Stimulated activated CD8-positive, alpha-beta memory T cell treated with anti-CD3 and anti-CD28 coated beads, Interleukin-12 subunit alpha, Interleukin-12 subunit beta, amount 100 ng/mL, for 24 hours (primary cell): Measurements from ENCODE around the gene VAV2.

Experiments
- DNase-seq: peaks from one replicate; pipeline ENCODE4 v3.0.0-alpha.2; 2020; ENCODE audit errors: extremely low read depth

The VAV2 gene

DNA sequence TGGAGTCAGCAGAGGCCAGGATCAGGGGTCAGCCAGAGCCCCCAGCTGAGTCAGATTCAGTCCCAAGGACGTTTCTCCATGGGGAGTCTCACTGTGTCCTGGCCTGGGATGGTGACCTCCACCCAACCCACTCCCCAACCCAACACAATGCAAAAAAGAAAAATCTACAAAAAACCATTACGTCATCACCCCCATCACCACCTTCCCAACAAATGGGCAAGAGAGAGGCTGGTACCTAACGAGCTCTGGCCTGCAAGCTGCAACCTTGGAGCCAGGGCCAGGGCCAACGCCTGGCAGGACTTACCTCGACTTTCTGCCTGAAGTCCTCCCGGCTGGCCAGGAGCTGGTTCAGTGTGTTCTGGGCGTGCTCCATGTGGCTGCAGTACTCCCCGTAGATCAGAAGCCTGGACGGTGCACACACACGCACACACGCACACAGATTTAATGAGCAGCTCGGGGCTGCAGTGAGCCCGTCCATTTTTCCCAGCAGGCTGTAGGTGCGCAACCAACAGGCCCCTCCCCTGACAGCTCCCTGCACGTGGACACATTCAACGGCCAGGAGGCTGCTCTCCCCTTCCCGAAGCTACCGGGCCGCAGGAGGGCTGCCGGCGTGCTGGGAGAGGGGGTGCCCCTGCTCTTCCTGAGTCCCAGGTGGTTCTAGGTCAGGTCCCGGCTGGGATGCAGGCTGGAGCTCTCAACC is 194.6 kb downstream of the VAV2 start:
- no peak for DNase-seq

DNA sequence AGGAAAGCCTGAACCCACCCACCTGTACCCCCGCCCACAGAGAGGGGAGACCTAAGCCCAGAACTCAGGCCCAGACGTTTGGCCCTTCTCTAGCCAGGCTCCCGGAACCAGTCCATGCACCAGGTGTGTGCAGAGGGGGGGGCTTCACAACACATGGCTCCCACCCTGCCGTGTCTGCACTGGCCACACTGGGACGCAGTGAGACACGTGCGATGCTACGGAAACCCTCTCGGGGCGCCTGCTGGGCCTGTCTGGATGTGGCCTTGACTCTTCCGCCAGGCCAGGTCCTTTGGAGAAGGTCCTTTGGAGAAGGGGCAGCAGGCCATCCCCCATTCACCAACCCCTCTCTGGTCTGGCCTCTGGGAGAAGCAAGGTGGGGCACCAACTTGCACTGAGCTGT is 195.6 kb downstream of the VAV2 start:
- no peak for DNase-seq

DNA sequence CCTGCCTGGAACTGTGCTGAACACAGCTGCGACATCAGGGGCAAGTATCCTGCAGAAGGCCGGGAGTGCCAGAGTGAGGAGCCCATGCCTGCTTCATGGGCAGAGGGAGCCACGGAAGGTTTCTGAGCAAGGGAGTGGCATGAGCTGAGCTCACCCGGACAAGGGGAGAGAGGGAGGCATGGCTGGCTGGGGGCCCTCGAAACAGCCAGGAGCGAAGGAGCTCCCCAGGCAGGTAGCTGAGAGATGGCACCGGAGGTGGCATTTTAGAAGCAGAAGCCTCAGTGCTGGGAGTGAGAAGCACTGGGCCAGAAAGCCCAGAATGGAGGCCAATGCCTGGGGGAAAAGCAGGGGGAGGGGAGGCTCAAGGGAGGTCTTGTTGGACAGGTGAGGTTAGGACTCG is 197.1 kb downstream of the VAV2 start:
- no peak for DNase-seq

DNA sequence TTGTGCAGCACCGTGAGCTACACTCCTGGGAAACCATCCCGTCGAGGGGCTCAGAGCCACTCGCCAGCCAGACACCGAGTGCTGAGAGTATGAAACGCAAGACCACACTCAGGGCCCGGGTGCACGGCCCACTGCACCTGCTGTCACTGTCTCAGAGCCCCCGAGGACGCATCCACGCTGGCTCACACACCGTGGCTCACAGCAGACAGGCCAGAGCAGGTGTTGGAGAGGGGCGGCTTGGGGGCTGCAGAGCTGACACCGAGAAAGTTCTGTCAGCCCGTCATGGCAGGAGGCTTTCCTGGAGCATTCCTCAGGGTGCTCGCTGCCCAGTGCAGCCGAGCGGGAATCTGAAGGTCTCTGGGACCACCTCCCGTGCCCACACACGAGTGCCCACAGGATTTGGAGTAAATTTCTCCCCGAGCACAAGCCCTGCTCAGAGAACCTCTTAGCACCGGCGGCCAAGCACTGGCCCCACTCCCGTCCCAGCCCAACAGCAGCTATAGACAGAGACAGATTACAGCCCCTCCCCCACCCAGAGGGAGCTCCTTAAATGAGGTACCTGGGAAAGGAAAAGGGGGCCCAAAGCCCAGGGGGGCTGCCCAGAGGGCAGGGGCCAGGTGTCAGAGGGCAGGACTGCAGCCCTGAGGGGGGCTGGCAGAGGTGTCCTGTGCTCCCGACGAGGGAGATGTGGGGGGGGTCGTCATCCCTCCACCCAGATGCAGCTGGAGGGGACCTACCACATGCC is 197.9 kb downstream of the VAV2 start:
- DNase-seq: no peak

DNA sequence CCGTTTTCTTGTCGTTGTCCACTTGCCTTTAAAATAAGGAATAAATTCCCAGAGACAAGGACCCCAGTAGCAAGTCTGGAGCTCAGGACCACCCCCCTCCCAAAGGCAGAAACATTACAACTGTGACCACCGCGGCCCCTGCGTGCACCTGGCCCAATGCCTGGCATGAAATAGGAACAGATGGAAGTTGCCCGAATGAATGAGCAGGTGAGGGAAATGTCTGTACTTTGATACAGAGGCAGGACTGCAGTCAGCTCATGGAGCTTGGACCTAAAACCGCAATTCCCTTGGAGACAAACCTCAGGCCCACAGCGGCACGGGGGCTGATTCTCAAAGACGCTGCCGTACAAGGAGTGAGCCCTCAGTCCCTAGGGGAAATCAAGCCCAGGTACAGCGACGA is 198.7 kb downstream of the VAV2 start:
- DNase-seq: no peak

DNA sequence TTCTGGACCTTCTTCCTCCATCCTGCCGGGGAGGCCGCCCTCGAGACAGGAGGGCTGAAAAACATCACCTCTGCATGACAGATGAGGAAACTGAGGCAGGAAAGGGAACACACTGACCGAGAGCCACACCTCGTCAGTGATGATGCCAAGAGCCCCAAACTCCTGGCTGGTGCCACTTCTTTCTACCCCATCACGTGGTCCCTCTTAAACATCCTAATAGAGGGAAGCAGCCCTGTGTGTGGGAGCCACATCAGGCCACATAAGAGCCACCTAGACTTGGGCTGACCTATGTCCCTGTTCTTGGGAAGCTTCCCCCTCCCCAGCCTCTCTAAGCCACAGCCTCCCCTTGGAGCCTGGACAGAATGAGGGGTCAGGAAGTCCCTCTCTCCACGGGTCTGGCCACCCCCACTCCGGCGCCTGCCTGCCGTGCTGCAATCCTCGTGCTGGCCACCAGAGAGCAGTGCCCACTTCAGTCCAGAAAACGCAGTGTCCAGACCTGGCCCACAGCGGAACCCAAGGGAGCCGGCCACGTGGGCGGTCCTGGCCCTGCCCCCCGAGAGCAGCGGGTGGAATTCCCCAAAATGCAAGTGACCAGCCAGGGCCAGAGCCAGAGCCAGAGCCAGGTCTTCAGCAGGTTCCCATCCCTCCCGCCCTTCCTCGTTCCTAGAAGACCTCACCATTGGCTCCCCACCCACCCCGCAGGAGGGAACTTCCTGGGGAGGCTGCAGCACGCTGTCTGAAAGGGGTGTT is 199.2 kb downstream of the VAV2 start:
- DNase-seq: peak; percentile 5

DNA sequence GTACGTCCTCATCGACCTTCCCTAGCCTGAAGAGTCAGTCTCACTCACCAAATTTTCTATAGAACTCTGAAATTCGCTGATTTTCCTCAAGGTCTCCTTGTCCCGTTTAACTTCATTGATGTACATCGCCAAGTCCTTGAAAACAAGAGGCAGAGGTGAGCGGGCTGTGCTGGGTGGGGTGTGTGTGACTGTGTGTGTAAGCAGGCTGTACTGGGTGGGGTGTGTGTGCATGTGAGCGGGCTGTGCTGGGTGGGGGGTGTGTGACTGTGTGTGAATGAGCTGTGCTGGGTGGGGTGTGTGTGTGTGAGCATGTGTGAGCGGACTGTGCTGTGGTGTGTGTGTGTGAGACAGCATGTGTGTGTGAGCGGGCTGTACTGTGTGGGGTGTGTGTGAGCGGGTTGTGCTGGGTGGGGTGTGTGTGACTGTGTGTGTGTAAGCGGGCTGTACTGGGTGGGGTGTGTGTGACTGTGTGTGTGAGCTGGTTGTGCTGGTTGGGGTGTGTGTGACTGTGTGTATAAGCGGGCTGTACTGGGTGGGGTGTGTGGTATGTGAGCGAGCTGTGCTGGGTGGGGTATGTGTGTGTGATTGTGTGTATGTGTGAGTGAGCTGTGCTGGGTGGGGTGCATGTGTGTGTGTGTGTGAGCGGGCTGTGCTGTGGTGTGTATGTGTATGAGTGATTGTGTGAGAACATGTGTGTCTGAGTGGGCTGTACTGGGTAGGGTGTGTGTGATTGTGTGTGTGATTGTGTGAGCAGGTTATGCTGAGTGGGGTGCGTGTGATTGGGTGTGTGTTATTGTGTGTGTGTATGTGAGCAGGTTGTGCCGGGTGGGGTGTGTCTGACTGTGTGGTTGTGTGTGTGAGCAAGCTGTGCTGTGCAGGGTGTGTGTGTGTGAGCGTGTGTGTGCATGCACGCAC is 200.1 kb downstream of the VAV2 start:
- DNase-seq: no peak

DNA sequence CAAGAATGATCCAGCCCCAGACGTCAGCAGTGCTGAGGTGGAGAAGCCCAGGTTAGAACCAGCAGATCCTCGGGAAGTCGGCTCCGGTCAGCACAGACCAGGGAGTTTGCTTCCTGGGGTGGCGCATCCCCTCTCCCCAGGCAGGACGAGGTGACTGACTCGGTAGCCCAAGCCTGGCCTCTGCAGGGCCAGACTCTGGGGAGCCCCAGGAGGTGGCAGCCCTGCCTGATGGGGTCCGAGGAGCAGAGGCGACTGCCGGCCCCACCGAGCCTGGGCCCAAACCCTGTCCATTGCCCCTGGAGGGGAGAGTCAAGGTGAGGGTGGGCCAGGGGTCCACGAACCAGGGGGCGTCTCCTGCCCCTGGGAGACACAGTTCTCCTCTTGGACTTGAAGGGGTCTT is 201.1 kb downstream of the VAV2 start:
- no peak for DNase-seq

DNA sequence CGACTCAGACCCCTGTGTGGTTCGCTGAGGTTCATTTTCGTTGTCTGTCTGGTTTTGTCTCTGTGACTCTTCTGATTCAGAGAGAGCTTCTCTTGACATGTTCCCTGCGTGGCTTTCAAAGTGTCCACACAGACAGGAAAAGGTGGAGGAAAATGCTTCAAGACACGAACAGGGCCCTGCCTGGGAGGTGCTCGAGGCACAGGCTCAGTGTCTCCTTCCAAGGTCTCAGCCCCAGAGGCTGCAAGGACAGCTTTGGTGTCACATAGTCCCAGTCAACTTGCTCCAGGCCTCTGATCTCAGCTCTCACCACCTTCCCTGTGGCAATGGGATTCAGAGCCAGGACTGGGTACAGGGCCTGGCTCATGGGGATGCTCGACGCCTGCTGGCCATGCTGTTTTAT is 202.3 kb downstream of the VAV2 start:
- DNase-seq: no peak

DNA sequence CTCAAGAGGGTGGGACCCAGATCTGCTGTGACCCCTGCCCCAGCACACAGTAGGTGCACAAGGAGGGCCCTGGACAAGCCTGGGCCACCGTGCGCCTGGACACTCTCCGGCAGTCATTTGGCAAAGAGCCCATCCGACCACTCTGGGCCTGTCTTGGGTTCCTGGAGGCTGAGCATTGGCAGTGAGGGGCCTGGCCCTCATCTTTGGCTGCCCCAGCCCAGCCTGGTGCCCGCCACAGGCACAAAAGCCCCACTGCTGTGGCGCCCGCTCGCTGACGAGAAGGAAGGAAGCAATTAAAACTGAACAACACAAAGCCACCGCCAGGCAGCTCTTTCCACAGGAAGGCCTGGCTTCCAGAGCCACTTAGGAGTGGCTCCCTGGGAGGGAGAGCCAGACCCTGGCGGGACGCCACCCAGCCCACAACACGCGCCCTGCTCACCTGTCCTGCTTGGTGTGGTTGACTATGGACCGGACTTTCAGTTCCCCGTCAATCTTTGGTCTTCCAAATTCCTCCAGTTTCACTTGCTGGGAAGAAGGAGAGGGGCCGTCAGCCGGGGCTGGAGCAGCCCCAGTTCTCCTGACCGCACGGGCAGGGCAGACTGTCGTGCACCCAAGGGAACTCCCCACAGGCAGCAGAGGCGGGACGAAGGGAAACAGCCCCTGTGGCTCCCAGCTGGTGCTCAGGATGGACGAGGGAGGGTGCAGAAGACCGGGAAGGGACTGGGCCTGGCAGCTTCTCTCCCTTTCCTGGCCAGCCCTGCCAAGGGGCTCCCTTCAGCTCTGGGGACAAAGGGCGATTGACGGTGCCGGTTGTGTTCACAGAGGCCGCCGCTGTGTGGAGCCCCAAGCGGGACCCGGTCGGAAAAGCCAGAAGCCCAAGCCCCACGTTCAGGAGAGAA is 203.1 kb downstream of the VAV2 start:
- no peak for DNase-seq

DNA sequence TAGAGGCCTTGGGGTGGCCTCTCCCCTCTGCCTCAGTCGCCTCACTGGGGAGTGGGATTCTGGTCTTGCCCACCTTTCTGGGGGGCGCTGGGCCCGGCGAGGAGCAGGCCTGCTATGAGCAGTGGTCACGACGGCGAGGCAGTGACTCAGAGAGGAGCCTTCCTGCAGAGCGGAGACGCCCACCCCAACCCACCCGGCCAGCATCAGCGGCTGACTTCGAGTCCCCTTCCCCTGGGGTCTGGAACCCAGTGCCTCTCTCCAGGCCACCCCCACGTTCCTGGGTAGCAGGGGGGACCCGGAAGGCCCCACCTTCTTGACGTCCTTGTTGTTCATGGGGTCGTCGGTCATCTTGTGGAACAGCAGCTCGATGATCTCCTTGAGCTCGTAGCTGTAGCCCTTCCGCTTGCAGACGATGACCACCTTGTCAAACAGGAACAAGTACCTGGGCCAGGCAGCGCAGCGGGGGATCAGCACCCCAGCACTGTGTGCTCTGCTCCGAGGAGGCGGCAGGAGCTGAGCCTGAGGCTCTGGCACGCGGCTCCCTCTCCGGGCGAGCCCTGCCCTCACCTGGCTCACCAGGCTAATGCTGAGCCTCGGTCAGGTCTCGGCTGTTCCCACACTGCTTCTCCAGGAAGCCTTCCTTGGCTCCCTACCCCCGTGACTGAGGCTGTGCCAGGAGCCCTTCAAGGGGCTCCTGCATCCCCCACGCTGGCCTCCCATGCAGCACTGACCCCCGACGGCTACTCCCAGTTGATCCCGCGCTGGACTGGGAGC is 203.9 kb downstream of the VAV2 start:
- DNase-seq: no peak

DNA sequence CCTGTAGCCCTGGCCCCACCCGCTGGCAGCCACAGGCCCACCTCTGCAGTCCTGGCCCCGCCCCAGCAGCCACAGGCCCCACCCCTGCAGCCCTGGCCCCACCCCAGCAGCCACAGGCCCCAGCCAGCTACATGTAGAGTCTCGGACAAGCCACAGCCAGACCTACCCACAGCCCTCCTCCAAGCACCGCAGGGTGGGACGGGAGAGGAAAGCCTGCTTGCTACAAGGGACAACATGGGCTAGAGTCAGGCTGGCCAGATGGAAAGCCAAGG is 204.4 kb downstream of the VAV2 start:
- no peak for DNase-seq

DNA sequence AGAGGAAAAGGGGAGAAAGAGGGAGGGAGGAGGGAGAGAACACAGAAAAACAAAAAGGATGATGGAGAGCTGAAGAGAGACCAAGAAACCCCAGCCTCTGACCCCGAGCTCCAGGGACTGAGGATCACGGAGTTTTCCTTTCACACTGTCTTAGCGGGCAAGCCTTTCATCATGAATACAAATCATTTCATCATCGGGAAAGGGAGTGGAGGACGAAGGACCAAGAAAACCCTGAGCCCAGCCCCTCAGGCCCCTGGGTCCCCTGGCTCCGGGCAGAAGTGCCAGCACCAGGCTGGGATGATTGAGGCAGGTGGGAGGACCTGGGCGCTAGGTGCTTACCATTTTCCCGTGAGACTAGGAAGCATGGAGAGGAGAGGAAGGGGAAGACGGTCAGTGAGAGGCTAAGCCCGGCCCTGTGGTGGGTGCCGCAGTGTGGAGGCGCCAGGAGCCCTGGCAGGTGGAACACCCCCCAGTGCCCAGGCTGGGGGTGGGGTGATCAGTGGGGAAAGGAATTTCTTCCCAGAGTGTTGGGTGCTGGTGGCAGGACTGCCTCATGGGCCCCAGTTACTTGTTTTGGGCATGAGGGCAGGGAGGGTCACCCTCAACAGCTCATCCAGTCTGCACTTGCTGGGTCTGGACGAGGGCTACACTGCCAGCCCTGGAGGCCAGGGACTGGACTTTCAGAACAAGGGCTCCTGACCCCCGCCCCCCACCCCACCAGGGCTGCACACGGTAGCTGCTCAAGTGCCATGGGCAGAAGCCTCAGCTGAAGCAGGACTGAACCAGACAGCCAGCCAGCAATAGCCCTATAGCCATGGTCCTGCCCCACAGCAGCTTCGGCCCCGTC is 205.0 kb downstream of the VAV2 start:
- DNase-seq: no peak

DNA sequence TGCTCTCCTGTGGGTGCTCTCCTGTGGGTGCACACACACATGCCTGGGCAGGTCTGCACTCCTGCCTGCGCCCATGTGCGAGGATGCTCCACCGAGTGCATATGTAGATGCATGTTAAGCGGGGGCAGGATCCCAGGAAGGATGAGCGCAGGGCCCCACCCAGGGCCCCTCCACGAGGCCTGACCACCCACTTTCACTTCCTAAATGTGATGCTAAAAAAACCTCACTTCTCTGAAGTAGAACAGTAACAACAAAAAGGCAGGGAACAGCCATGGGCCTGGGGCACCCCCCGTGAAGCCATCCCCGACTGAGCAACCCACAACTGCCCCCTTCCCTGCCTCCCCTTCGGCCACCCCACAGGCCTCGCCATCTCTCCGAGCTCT is 205.8 kb downstream of the VAV2 start:
- no peak for DNase-seq

DNA sequence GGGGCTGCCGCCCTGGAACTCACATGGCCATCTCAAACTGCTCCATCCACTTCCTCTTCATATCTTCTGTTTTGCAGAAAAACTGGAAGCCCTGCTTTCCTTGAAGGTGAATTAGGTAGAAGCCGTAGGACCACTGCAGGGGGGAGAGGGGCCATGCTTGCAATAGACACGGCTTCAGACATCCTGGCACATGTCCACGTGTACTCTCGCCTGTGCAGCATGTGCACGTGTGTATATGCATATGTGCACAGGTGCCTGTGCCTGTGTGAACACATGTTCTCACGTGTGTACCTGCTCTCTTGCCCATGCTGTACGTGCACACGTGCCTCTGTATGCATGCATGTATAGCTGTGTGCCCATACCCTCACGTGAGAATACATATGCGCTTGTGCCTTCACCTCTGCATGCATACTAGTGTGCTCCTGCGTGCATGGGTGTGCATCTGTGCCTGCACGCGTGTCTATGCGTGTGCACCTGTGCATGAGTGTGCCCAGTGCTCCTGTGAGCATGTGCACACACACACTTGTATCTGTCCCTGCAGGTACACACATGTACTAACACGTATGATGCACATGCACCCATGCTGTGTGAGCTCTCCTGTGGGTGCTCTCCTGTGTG is 206.3 kb downstream of the VAV2 start:
- DNase-seq: no peak

DNA sequence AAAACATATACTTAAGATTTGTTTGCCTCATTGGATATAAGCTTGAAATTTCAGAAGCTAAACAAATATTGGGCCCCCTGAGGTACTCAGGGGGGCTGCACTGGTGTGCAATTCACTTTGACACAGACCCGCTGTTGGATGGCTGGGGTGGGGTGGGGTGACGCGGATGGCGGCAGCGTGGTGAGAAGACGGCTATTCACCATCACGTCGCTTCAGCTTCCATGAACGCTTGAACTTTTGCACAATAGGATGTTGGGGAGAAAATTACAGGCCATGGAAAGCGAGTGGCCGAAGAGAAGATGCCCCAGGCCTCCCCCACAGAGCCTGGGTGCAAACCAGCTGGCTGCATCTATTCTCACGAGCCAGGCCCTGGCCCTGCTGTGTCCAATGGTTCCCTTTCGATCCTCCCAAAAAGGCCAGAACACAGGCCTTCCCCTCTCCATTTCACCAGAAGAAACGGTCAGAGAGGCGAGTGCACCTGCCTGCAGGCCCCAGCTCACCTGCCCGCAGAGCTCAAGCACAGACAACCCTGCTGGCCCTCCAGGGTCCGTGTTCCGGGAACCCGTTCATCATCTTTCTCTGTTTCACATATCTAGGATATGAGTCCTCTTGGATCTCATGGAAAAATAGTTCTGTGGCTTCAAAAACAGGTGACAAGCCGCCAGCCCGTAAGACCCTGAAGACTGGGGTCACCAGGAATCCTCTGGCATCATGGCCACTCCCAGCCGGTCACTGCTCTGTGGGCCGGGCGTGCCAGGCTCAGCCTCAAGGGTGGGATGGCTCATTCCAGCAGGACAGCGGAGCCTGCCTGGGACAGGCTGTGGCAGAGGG is 207.2 kb downstream of the VAV2 start:
- DNase-seq: no peak

DNA sequence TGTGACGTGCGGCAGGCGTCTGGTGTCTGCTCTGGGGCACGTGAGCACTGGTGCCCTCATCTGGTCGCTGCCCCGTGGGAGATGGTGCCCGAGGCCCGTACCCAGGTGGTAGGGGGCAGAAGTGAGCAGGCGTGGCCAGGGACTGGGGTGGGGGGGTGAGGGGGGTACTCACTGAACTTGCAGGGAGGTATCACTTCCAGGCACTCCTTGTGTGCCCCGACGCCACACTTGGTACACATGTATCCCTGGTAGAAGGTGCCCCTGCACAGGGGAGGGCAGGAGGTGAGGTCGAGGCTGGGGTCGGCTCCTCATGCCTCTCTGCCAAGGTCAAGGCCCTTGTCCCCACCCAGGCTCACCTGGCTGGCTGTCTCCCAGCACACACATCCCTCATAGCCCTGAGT is 208.8 kb downstream of the VAV2 start:
- no peak for DNase-seq
